Gastrocnemius medialis (tissue), 4 donors: Measurements from ENCODE around the gene NCKAP1. TPM values are rescaled to one million over a fixed set of nuclear protein-coding genes. Genes with fewer than 3 reads are reported as not detected.

Source experiments
- ATAC-seq, 2 donors: fragments of 150-250 bp; one replicate each; pipeline ENCODE4 v1.9.1; 2016
- DNase-seq, 2 donors: peaks; one replicate each; pipeline ENCODE4 v3.0.0-alpha.2; 2019
- H3K27ac ChIP-seq, 4 donors: fragments of 200-600 bp; sonication (generic); 1 replicate in 1 of 4; 2 replicates in 3 of 4; pipeline ENCODE4 v1.5.1; 2016 to 2018; ENCODE audit warnings: mild to moderate bottlenecking in 2 of 4, moderate library complexity in 1 of 4
- H3K27me3 ChIP-seq, 3 donors: fragments of 200-600 bp; sonication (generic) in 2 of 3; 1 replicate in 1 of 3; 2 replicates in 2 of 3; pipeline versions ENCODE4 v1.5.1 to v1.6.0; 2016 to 2019; ENCODE audit warnings: mild to moderate bottlenecking in 1 of 3, moderate library complexity in 1 of 3
- H3K36me3 ChIP-seq, 2 donors: fragments of 200-600 bp; sonication (generic) in 1 of 2; one replicate each; pipeline ENCODE4 v1.5.1; 2017 to 2018
- H3K4me1 ChIP-seq, 2 donors: fragments of 200-600 bp; sonication (generic) in 1 of 2; one replicate each; pipeline ENCODE4 v1.5.1; 2016 to 2017; ENCODE audit warnings: mild to moderate bottlenecking in 2 of 2
- H3K4me3 ChIP-seq, 4 donors: fragments of 200-600 bp; sonication (generic) in 3 of 4; 1 replicate in 1 of 4; 2 replicates in 3 of 4; pipeline ENCODE4 v1.5.1; 2016 to 2019; ENCODE audit warnings: mild to moderate bottlenecking in 2 of 4
- H3K9me3 ChIP-seq, 3 donors: fragments of 200-600 bp; sonication (generic) in 2 of 3; 1 replicate in 1 of 3; 2 replicates in 2 of 3; pipeline ENCODE4 v1.5.1; 2016 to 2019
- POLR2A ChIP-seq, 2 donors: fragments of 450-650 bp; IDR thresholded peaks; one replicate each; pipeline ENCODE4 v1.6.1; 2017; ENCODE audit warnings: antibody characterized with exemption in 2 of 2, mild to moderate bottlenecking in 2 of 2, moderate library complexity in 2 of 2
- in situ Hi-C, 4 donors: fragments of 200-750 bp; cut with MboI; loops; one replicate each; pipeline versions ENCODE4 v1.15.0 to v1.8.0; 2017; ENCODE audit warnings: low sequenced_read_pairs in 4 of 4
- intact Hi-C: fragments of 100-400 bp; cut with DNase I; formaldehyde crosslinking; loops from one replicate; pipeline ENCODE4 v1.15.1; 2023; ENCODE audit warnings: low total_unique reads
- total RNA-seq, 4 donors: library from RNA; depleted of rRNA; stranded (reverse); fragments of >200 nt; gene quantifications; one replicate each; pipeline versions ENCODE4 v1.1.0 to v1.2.3, GENCODE V29; 2016
- TF ChIP-seq, protein P1 (sequence below), 5 experiments: fragments of 450-650 bp in 3 of 5; fragments of 200-600 bp in 2 of 5; sonication (generic) in 2 of 5; IDR thresholded peaks in 4 of 5; conservative IDR thresholded peaks in 1 of 5; 1 replicate in 4 of 5; 2 replicates in 1 of 5; pipeline ENCODE4 v1.5.1; 2016 to 2019; ENCODE audit warnings: antibody characterized with exemption in 5 of 5, mild to moderate bottlenecking in 3 of 5, moderate library complexity in 3 of 5

Gene NCKAP1
- total RNA-seq, 4 donors from 2014 or later, result 152 to 303 (median 168) TPM

- Histone ChIP-seq H3K36me3 (no peaks in the 10 kb centered on the region), H3K9me3 (no peaks in the 10 kb centered on the region), H3K4me1 (peaks cover 78% of the 10 kb centered on the region in 2 donors), H3K27ac (peak overlapping the region; percentile 96 to 99 (median 97)), H3K27me3 (no peaks in the 10 kb centered on the region), H3K4me3 (peak overlapping the region in 1 of 4 donors; percentile 8)
- no peak for DNase-seq
- intact Hi-C loops (loop anchor here (10.0 kb wide), 1 partner anchor 169 kb away; the partner anchor contains the start of gene FRZB), in situ Hi-C loops (no loop called here)
- ATAC-seq, result no peak
- no peak for TF ChIP-seq POLR2A (IDR thresholded peaks at IDR 0.05)
- TF ChIP-seq, protein P1, sequence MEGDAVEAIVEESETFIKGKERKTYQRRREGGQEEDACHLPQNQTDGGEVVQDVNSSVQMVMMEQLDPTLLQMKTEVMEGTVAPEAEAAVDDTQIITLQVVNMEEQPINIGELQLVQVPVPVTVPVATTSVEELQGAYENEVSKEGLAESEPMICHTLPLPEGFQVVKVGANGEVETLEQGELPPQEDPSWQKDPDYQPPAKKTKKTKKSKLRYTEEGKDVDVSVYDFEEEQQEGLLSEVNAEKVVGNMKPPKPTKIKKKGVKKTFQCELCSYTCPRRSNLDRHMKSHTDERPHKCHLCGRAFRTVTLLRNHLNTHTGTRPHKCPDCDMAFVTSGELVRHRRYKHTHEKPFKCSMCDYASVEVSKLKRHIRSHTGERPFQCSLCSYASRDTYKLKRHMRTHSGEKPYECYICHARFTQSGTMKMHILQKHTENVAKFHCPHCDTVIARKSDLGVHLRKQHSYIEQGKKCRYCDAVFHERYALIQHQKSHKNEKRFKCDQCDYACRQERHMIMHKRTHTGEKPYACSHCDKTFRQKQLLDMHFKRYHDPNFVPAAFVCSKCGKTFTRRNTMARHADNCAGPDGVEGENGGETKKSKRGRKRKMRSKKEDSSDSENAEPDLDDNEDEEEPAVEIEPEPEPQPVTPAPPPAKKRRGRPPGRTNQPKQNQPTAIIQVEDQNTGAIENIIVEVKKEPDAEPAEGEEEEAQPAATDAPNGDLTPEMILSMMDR (IDR thresholded peaks at IDR 0.05 in 4 of 5, conservative IDR thresholded peaks at IDR 0.05 in 1 of 5), result no peak
Observed at GRCh38 chr2:183033951-183034350, 4.3 kb downstream of the NCKAP1 start.

GRCh38 chr2:183031911-183032794 is 6.1 kb downstream of the NCKAP1 start:
- H3K27me3 ChIP-seq, result no peaks in the 10 kb centered on the region
- H3K4me1 ChIP-seq, result peaks cover 86 to 89% of the 10 kb centered on the region in 2 donors
- intact Hi-C loops, result loop anchor here (10.0 kb wide), 1 partner anchor 167 kb away; the partner anchor contains the start of gene FRZB
- TF ChIP-seq, protein P1 (IDR thresholded peaks at IDR 0.05 in 4 of 5, conservative IDR thresholded peaks at IDR 0.05 in 1 of 5), result no peak
- TF ChIP-seq POLR2A (IDR thresholded peaks at IDR 0.05), result no peak
- peak overlapping the region in 1 of 4 donors; percentile 12 for H3K4me3 ChIP-seq
- no peak for DNase-seq
- no peaks in the 10 kb centered on the region for H3K36me3 ChIP-seq
- peak; percentile 31 to 63 for ATAC-seq
- peak overlapping the region; percentile 66 to 98 (median 96) for H3K27ac ChIP-seq
- no peaks in the 10 kb centered on the region for H3K9me3 ChIP-seq
- in situ Hi-C loops, result no loop called here

GRCh38 chr2:183029219-183029618 is 9.0 kb downstream of the NCKAP1 start:
- DNase-seq, result no peak
- in situ Hi-C loops, result no loop called here
- intact Hi-C loops, result no loop called here
- no peaks in the 10 kb centered on the region for H3K27me3 ChIP-seq
- peak overlapping the region in 1 of 4 donors; percentile 18 for H3K27ac ChIP-seq
- H3K9me3 ChIP-seq, result no peaks in the 10 kb centered on the region
- no peak for TF ChIP-seq POLR2A (IDR thresholded peaks at IDR 0.05)
- TF ChIP-seq, protein P1 (IDR thresholded peaks at IDR 0.05 in 4 of 5, conservative IDR thresholded peaks at IDR 0.05 in 1 of 5), result no peak
- H3K36me3 ChIP-seq, result no peaks in the 10 kb centered on the region
- no peak for ATAC-seq
- no peak overlapping the region for H3K4me3 ChIP-seq
- H3K4me1 ChIP-seq, result peaks cover 92% of the 10 kb centered on the region in 2 donors

DNA sequence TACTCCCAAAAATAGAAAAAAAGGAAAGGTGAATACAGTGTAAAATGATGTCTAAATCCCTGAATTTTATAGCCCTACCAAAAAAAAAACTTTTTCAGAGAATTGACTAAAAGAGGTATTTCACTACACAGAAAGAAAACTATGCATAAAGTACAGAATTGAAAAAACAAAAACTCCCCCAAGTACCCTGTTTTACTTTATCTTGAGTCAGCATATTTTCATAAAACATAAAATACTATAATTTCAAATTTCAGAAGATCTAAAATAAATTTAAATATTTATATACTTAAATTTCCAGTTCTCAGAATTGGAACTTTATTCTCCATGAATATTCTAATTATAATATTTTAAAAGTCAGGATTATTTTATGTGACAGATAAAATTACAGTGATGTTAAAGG is 10.1 kb downstream of the NCKAP1 start:
- no peaks in the 10 kb centered on the region for H3K9me3 ChIP-seq
- H3K27ac ChIP-seq, result no peak overlapping the region
- intact Hi-C loops (no loop called here), in situ Hi-C loops (no loop called here)
- H3K27me3 ChIP-seq, result no peaks in the 10 kb centered on the region
- no peak for ATAC-seq
- no peak overlapping the region for H3K4me3 ChIP-seq
- TF ChIP-seq POLR2A (IDR thresholded peaks at IDR 0.05), result no peak
- TF ChIP-seq, protein P1 (IDR thresholded peaks at IDR 0.05 in 4 of 5, conservative IDR thresholded peaks at IDR 0.05 in 1 of 5), result no peak
- H3K4me1 ChIP-seq, result peaks cover 92% of the 10 kb centered on the region in 2 donors
- DNase-seq, result no peak
- H3K36me3 ChIP-seq, result peaks cover 0 to 6% of the 10 kb centered on the region in 2 donors
